ENCODE results near the gene DIS3L2.

- no peak for TF ChIP-seq POLR2AphosphoS5 (IDR thresholded peaks at IDR 0.05; ENCODE audit: low read depth, low read length)
- TF ChIP-seq TAF1 (IDR thresholded peaks at IDR 0.05; ENCODE audit: borderline replicate concordance, low read depth, low read length), result no peak
- no peak for TF ChIP-seq POLR2A (IDR thresholded peaks at IDR 0.05; ENCODE audit: low read depth, low read length)
Observed at GRCh38 chr2:232076736-232077135, 115.2 kb downstream of the DIS3L2 start.

Measured in GM12892 (cell line).